ENCODE results near the gene EMCN. TPM values are rescaled to one million over a fixed set of nuclear protein-coding genes. Genes with fewer than 3 reads are reported as not detected.

Gene EMCN
- polyA plus RNA-seq, 3 donors: not detected

DNA sequence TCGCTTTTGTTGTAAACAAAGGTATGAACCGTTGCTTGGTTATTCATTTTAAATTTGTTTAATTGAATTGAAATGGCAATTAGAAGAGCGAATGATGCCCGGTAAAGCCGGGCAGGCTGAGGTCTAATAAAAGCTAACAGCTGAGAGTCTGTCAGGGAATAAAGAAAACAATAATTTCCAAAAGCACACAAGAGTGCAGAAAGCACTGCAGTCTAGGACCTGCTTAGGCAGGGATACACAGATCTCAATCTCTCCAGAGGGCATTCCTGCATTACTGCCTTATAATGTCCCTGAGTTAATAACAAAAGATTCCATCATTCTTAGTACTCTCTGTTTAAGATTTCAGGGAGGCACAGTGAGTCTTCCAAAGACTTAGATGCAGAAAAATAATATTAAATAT lies 27.6 kb upstream of the EMCN start:
- H3K27ac ChIP-seq (ENCODE audit: low read depth in 1 of 2, low read length in 2 of 2): no peak overlapping the region
- H3K79me2 ChIP-seq (ENCODE audit: insufficient read depth, low read length): no peaks in the 10 kb centered on the region
- intact Hi-C loops (cut with micrococcal nuclease): no loop called here
- Mint-ChIP-seq H3K27ac (no peak overlapping the region), H3K27me3 (ENCODE audit: low read depth in 3 of 3) (no peaks in the 10 kb centered on the region), H3K4me3 (no peak overlapping the region), H3K4me1 (peaks cover 3% of the 10 kb centered on the region), H3K9me3 (peaks cover 0 to 4% (median 2%) of the 10 kb centered on the region in 7 donors), H3K36me3 (no peaks in the 10 kb centered on the region)
- TF ChIP-seq CTCF (IDR thresholded peaks at IDR 0.05): no peak
- peaks cover 0 to 3% of the 10 kb centered on the region in 2 donors for H3K9me3 ChIP-seq (replicated peaks in 1 of 2; ENCODE audit: control insufficient read depth in 1 of 2, insufficient read depth in 1 of 2, low read length in 2 of 2)
- no peak overlapping the region for H3K9ac ChIP-seq (ENCODE audit: insufficient read depth, low read length, poor library complexity, severe bottlenecking)
- no peak overlapping the region for H3K4me2 ChIP-seq (replicated peaks; ENCODE audit: extremely low read depth, low read length, poor library complexity, severe bottlenecking)
- DNase-seq: no peak
- no peaks in the 10 kb centered on the region for H4K20me1 ChIP-seq (ENCODE audit: insufficient read depth, low read length)
- no peaks in the 10 kb centered on the region for H3K4me1 ChIP-seq (ENCODE audit: control insufficient read depth in 1 of 2, insufficient read depth in 2 of 2, low read length in 2 of 2)
- WGBS (ENCODE audit: insufficient coverage): 100% methylated on average over 1 of the region's 5 CpGs
- no peak overlapping the region for H3K4me3 ChIP-seq (replicated peaks in 1 of 3; ENCODE audit: low read depth in 2 of 3, low read length in 3 of 3)
- no peaks in the 10 kb centered on the region for H3K27me3 ChIP-seq (ENCODE audit: control insufficient read depth in 2 of 2, insufficient read depth in 2 of 2, low read length in 2 of 2)
- no peak overlapping the region for H2AFZ ChIP-seq (ENCODE audit: insufficient read depth, low read depth, low read length, poor library complexity, severe bottlenecking)
- no peaks in the 10 kb centered on the region for H3K36me3 ChIP-seq (replicated peaks in 1 of 2; ENCODE audit: control insufficient read depth in 1 of 2, insufficient read depth in 2 of 2, low read length in 2 of 2)

GRCh38 chr4:100540131-100540530 lies 22.3 kb upstream of the EMCN start:
- Mint-ChIP-seq H3K27ac (no peak overlapping the region), H3K4me3 (no peak overlapping the region), H3K9me3 (peaks cover 0 to 3% (median 2%) of the 10 kb centered on the region in 7 donors), H3K4me1 (no peaks in the 10 kb centered on the region), H3K36me3 (no peaks in the 10 kb centered on the region), H3K27me3 (ENCODE audit: low read depth in 3 of 3) (no peaks in the 10 kb centered on the region)
- H3K4me1 ChIP-seq (ENCODE audit: control insufficient read depth in 1 of 2, insufficient read depth in 2 of 2, low read length in 2 of 2): no peaks in the 10 kb centered on the region
- no peak overlapping the region for H3K27ac ChIP-seq (ENCODE audit: low read depth in 1 of 2, low read length in 2 of 2)
- H3K36me3 ChIP-seq (replicated peaks in 1 of 2; ENCODE audit: control insufficient read depth in 1 of 2, insufficient read depth in 2 of 2, low read length in 2 of 2): no peaks in the 10 kb centered on the region
- no peaks in the 10 kb centered on the region for H3K27me3 ChIP-seq (ENCODE audit: control insufficient read depth in 2 of 2, insufficient read depth in 2 of 2, low read length in 2 of 2)
- intact Hi-C loops (cut with micrococcal nuclease): no loop called here
- H3K79me2 ChIP-seq (ENCODE audit: insufficient read depth, low read length): no peaks in the 10 kb centered on the region
- no peak for DNase-seq
- no peak overlapping the region for H3K4me3 ChIP-seq (replicated peaks in 1 of 3; ENCODE audit: low read depth in 2 of 3, low read length in 3 of 3)
- TF ChIP-seq CTCF (IDR thresholded peaks at IDR 0.05): no peak
- H3K9me3 ChIP-seq (replicated peaks in 1 of 2; ENCODE audit: control insufficient read depth in 1 of 2, insufficient read depth in 1 of 2, low read length in 2 of 2): peaks cover 0 to 2% of the 10 kb centered on the region in 2 donors
- H2AFZ ChIP-seq (ENCODE audit: insufficient read depth, low read depth, low read length, poor library complexity, severe bottlenecking): no peak overlapping the region
- H3K4me2 ChIP-seq (replicated peaks; ENCODE audit: extremely low read depth, low read length, poor library complexity, severe bottlenecking): no peak overlapping the region
- H4K20me1 ChIP-seq (ENCODE audit: insufficient read depth, low read length): no peaks in the 10 kb centered on the region
- H3K9ac ChIP-seq (ENCODE audit: insufficient read depth, low read length, poor library complexity, severe bottlenecking): no peak overlapping the region

All from CD14-positive monocyte (primary cell).